Stimulated activated naive CD8-positive, alpha-beta T cell treated with anti-CD3 and anti-CD28 coated beads, Interleukin-15, Interleukin-2, amounts not matched to agents 100 ng/mL and 50 ng/mL, for 24 hours (primary cell): ENCODE measurements around the gene SIL1.
"Not testable (repeated sequence)": the region's sequence is repeated elsewhere in the genome, so short reads cannot be mapped to it uniquely, and the experiment has no call there.

Experiments
- H3K27ac Mint-ChIP-seq: one replicate; pipeline ENCODE4 v1.8.0; 2021; ENCODE audit warnings: mild to moderate bottlenecking, mixed read lengths
- H3K27me3 Mint-ChIP-seq: one replicate; pipeline ENCODE4 v1.8.0; 2021; ENCODE audit warnings: mixed read lengths
- H3K36me3 Mint-ChIP-seq: one replicate; pipeline ENCODE4 v1.8.0; 2021; ENCODE audit warnings: low read depth, mixed read lengths
- H3K4me1 Mint-ChIP-seq: one replicate; pipeline ENCODE4 v1.8.0; 2021; ENCODE audit warnings: low read depth, mixed read lengths
- H3K4me3 Mint-ChIP-seq: one replicate; pipeline ENCODE4 v1.8.0; 2021; ENCODE audit warnings: mild to moderate bottlenecking, mixed read lengths
- H3K9me3 Mint-ChIP-seq: one replicate; pipeline ENCODE4 v1.8.0; 2021; ENCODE audit warnings: mixed read lengths

SIL1 gene

GRCh38 chr5:139197710-139198669 lies at the start of gene SIL1:
Gene SIL1, minus strand, starts transcription at chr5:139198368. Its CDS starts 70,525 bp downstream, at chr5:139127843.
- Mint-ChIP-seq H3K27ac (peak within 1 kb of the TSS; percentile 94), H3K9me3 (no peaks in the 10 kb centered on the region), H3K4me3 (peak within 1 kb of the TSS; percentile 92), H3K27me3 (no peaks in the 10 kb centered on the region), H3K36me3 (peaks cover 18% of the 10 kb centered on the region), H3K4me1 (peaks cover 27% of the 10 kb centered on the region)

GRCh38 chr5:139246394-139246793 lies 48.2 kb upstream of the SIL1 start:
- H3K27me3 Mint-ChIP-seq: no peaks in the 10 kb centered on the region
- H3K4me3 Mint-ChIP-seq: peak overlapping the region; percentile 60
- H3K27ac Mint-ChIP-seq: peak overlapping the region; percentile 80

DNA sequence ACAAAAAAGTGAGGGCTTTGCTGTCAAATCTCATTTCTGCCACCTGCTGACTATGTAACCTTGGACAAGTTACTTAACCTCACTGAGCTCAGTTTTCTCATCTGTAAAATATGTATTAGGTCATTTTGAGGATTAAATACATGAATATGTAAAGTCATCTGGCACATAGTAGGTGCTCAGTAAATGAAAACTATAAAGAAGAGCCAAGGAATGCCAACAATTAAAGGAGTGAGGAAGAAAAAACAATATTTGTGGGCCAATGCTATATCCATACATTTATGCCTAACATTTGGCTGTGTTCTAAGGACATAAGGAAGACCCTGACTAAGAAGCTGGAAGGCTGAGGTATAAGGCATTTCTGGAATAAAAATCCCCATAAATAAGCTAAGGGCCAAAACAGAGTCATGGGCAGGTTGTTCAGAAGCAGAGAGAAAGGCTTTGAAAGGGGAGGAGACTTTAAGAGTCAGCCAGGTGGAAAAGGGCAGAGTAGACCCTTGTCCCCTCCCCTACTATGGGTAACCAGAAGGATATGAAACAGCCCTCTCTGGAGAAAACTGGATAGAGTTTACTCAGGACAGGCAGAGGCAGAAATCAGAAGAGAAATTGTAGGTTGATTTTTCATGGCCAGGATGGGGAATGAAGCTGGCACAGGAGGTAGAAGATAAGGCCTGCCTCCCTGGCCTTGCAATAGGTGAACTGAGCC lies 47.6 kb upstream of the SIL1 start:
- Mint-ChIP-seq H3K27me3 (no peaks in the 10 kb centered on the region), H3K27ac (peak overlapping the region; percentile 80), H3K4me3 (peak overlapping the region; percentile 27), H3K36me3 (no peaks in the 10 kb centered on the region), H3K4me1 (peaks cover 24% of the 10 kb centered on the region), H3K9me3 (no peaks in the 10 kb centered on the region)

More at GRCh38 chr5:139246394-139246793, 48.2 kb upstream of the SIL1 start:
- no peaks in the 10 kb centered on the region for H3K36me3 Mint-ChIP-seq
- no peaks in the 10 kb centered on the region for H3K9me3 Mint-ChIP-seq
- H3K4me1 Mint-ChIP-seq: peaks cover 28% of the 10 kb centered on the region

DNA sequence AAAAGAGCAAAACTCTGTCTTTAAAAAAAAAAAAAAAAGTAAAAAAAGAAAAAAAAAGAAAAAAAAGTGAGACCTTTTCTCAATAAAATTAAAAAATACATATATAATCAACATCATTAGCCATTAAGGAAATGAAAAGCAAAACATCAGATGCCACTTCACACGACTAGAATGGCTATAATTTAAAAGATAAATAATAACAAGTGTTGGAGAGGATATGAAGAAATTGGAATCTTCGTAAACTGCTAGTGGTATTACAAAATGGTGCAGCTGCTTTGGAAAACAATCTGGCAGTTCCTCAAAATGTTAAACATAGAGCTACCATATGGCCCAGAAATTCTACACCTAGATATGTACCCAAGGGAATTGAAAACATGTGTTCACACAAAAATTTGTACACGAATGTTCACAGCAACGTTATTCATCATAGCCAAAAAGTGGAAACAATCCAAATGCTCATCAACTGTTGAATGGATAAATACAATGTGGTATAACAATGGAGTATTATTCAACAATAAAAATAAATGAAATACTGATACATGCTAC lies 45.3 kb upstream of the SIL1 start:
- no peaks in the 10 kb centered on the region for H3K9me3 Mint-ChIP-seq
- H3K27me3 Mint-ChIP-seq: no peaks in the 10 kb centered on the region
- H3K27ac Mint-ChIP-seq: no peak overlapping the region
- no peak overlapping the region for H3K4me3 Mint-ChIP-seq
- H3K36me3 Mint-ChIP-seq: no peaks in the 10 kb centered on the region
- H3K4me1 Mint-ChIP-seq: peaks cover 24% of the 10 kb centered on the region

DNA sequence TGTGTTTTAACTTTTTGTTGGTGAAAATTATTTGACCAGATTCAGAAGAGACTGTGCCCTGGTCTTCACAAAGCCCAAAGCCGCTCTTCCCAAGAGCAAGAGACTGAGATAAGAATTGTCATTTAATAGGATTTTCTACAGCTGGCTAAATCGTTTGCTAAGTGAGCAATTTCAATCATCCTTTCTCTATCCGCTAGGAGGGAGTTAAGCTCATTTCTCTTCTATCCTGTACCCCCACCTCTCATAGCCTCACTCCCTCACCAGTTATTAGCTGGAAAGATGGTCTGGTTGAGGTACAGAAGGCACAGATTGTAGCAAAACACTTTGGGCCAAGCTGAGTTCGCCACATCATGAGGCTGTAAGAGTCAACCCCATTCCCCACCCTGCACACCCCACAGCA lies 43.0 kb upstream of the SIL1 start:
- Mint-ChIP-seq H3K27ac (no peak overlapping the region), H3K27me3 (no peaks in the 10 kb centered on the region), H3K9me3 (no peaks in the 10 kb centered on the region), H3K36me3 (no peaks in the 10 kb centered on the region), H3K4me3 (no peak overlapping the region), H3K4me1 (peaks cover 7% of the 10 kb centered on the region)

DNA sequence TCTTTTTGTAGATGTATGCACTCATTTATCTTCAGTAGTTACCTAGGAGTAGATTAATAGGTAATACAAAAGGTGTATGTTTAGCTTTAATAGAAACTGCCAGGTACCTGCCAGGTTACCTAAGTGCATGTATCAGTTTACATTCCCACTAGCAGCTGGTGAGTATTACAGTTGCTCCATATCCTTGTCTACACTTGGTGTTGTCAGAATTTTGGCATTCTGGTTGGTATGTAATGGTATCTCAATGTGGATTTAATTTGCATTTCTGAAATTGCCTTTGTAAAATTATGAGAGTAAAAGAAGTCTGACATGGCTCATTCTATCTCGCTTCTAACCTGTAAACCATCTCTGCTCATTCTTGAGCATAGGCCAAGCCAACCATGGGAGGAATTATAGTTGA lies 38.3 kb upstream of the SIL1 start:
- no peak overlapping the region for H3K27ac Mint-ChIP-seq
- H3K36me3 Mint-ChIP-seq: no peaks in the 10 kb centered on the region
- H3K4me3 Mint-ChIP-seq: no peak overlapping the region
- no peaks in the 10 kb centered on the region for H3K4me1 Mint-ChIP-seq
- H3K9me3 Mint-ChIP-seq: no peaks in the 10 kb centered on the region
- H3K27me3 Mint-ChIP-seq: no peaks in the 10 kb centered on the region

GRCh38 chr5:139232147-139232724 lies 34.1 kb upstream of the SIL1 start:
- no peaks in the 10 kb centered on the region for H3K9me3 Mint-ChIP-seq
- H3K27me3 Mint-ChIP-seq: no peaks in the 10 kb centered on the region
- H3K36me3 Mint-ChIP-seq: no peaks in the 10 kb centered on the region
- H3K4me1 Mint-ChIP-seq: no peaks in the 10 kb centered on the region
- H3K27ac Mint-ChIP-seq: no peak overlapping the region
- H3K4me3 Mint-ChIP-seq: no peak overlapping the region

DNA sequence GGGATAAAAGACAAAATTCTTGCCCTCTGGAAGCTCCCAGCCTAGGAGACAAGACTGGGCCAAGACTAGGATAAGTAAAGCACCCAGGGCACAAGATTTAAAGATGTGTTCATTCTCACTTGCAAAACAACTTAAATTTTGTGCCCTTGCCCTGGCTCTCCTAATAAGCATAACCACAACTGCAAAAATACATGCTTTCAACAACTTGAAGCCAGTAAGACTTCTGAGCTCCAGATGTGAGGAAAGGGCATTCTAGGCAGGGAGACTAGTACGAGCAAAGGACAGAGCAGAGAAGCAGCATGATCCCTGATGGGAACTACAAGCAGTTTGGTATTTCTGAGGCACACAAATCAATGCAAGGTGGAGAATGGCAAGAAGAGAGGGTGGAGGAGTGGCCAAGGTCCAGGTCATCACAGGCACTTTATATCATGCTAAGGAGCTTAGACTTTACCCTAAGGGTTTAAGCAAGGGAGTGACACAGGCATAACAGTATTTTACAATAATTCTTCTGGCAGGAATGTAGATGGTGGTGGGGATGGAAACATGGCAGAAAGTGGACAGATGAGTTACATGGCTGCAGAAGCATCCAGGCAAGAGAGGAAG lies 30.1 kb upstream of the SIL1 start:
- H3K4me1 Mint-ChIP-seq: no peaks in the 10 kb centered on the region
- no peaks in the 10 kb centered on the region for H3K36me3 Mint-ChIP-seq
- H3K27ac Mint-ChIP-seq: no peak overlapping the region
- no peak overlapping the region for H3K4me3 Mint-ChIP-seq
- H3K9me3 Mint-ChIP-seq: no peaks in the 10 kb centered on the region
- no peaks in the 10 kb centered on the region for H3K27me3 Mint-ChIP-seq

DNA sequence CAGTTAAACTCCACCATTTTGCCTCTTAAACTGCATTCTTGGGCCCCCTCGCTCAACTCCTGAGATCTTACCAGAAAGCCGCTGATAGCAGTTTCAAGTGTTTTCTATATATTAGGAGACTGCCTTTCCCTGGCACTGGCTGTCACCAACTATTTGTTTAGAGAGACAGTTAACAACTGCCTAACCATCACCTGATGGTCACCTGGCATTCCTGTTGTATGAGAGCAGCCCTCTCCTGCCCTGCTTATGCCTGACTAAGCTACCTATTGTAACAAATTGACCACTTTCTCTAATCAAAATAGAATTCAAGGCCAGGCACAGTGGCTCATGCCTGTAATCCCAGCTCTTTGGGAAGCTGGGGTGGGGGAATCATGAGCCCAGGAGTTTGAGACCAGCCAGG lies 28.0 kb upstream of the SIL1 start:
- H3K27me3 Mint-ChIP-seq: peaks cover 4% of the 10 kb centered on the region
- no peaks in the 10 kb centered on the region for H3K9me3 Mint-ChIP-seq

GRCh38 chr5:139223481-139223880 lies 25.3 kb upstream of the SIL1 start:
- Mint-ChIP-seq H3K4me3 (no peak overlapping the region), H3K27ac (no peak overlapping the region), H3K36me3 (no peaks in the 10 kb centered on the region), H3K9me3 (no peaks in the 10 kb centered on the region), H3K27me3 (peaks cover 4% of the 10 kb centered on the region), H3K4me1 (no peaks in the 10 kb centered on the region)

More for the DNA sequence above, 28.0 kb upstream of the SIL1 start:
- Mint-ChIP-seq H3K4me3 (no peak overlapping the region), H3K4me1 (no peaks in the 10 kb centered on the region), H3K36me3 (no peaks in the 10 kb centered on the region), H3K27ac (no peak overlapping the region)

GRCh38 chr5:139222346-139222745 lies 24.2 kb upstream of the SIL1 start:
- H3K4me3 Mint-ChIP-seq: no peak overlapping the region
- H3K9me3 Mint-ChIP-seq: no peaks in the 10 kb centered on the region
- H3K36me3 Mint-ChIP-seq: no peaks in the 10 kb centered on the region
- peaks cover 4% of the 10 kb centered on the region for H3K27me3 Mint-ChIP-seq
- no peak overlapping the region for H3K27ac Mint-ChIP-seq
- no peaks in the 10 kb centered on the region for H3K4me1 Mint-ChIP-seq

GRCh38 chr5:139218038-139218437 lies 19.9 kb upstream of the SIL1 start:
- H3K27ac Mint-ChIP-seq, H3K9me3 Mint-ChIP-seq, H3K4me3 Mint-ChIP-seq, H3K27me3 Mint-ChIP-seq, H3K36me3 Mint-ChIP-seq, H3K4me1 Mint-ChIP-seq: not testable (repeated sequence)

- no peaks in the 10 kb centered on the region for H3K4me1 Mint-ChIP-seq
- no peaks in the 10 kb centered on the region for H3K36me3 Mint-ChIP-seq
- no peak overlapping the region for H3K4me3 Mint-ChIP-seq
Observed at GRCh38 chr5:139215107-139215975, 17.2 kb upstream of the SIL1 start.

GRCh38 chr5:139214646-139215045 lies 16.5 kb upstream of the SIL1 start:
- Mint-ChIP-seq H3K4me1 (no peaks in the 10 kb centered on the region), H3K27me3 (peaks cover 3% of the 10 kb centered on the region), H3K9me3 (no peaks in the 10 kb centered on the region), H3K4me3 (no peak overlapping the region), H3K36me3 (no peaks in the 10 kb centered on the region), H3K27ac (no peak overlapping the region)

More at GRCh38 chr5:139215107-139215975, 17.2 kb upstream of the SIL1 start:
- H3K9me3 Mint-ChIP-seq: no peaks in the 10 kb centered on the region
- no peak overlapping the region for H3K27ac Mint-ChIP-seq
- peaks cover 3% of the 10 kb centered on the region for H3K27me3 Mint-ChIP-seq
